Measurements from ENCODE around the gene PHACTR1. TPM values are rescaled to one million over a fixed set of nuclear protein-coding genes. Genes with fewer than 3 reads are reported as not detected.
A peak's percentile ranks its signal among the peaks of the same experiment; 100 is the strongest.

The PHACTR1 gene
- total RNA-seq, 1 experiment from 2014 or later = 2.9 TPM

DNA sequence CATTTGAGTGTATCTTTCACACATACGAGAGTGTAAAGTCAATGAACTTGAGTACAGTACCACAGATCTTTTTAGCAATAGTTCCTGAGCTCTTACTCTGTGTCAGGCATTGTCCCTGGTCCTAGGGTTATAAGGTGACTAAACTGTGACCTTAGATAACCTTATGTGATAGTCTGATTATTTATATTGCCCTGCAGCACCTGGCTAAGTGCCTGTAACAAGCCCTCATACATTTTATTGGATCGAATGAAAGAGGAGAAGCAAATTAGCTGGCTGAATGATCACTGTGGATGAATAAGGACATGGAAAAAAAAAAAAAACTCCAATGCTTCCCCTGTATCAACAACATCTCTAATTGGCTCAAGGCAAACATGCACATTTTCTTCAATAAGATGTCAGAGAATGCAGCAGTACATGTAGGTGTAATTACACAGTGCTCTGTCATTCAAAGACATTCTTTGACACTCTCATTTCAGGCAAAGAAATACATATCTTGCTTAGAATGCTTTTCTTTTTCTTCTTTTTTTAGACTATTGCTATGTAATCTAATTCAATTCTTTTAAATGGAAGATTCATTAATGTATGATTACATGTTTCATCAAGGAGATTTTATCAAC lies 153.4 kb downstream of the PHACTR1 start:
- no peak for DNase-seq (ENCODE audit: low read depth, low spot score)
- in situ Hi-C loops (cut with HindIII; ENCODE audit: low pct_unique_long_range_greater_than_20kb, low sequenced_read_pairs) = no loop called here

DNA sequence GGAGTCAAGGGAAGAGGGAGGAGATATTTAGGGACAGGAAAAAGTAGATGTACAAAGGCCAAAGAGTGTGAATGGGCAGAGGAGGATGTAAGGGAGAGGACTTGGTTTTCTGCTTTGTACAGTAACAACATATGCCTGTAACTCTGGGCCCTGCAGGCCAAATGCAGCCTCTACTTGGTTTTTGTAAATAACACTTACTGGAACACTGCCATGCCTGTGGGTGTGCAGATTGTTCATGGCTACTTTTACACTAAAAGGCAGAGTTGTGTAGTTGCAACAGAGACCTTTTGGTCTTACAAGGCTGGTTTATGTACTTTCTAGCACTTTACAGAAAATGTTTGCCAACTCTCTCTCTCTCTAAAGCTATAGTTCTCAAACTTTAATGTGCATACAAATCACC lies 157.1 kb downstream of the PHACTR1 start:
- no peak for DNase-seq (ENCODE audit: low read depth, low spot score)
- in situ Hi-C loops (cut with HindIII; ENCODE audit: low pct_unique_long_range_greater_than_20kb, low sequenced_read_pairs) = no loop called here

DNA sequence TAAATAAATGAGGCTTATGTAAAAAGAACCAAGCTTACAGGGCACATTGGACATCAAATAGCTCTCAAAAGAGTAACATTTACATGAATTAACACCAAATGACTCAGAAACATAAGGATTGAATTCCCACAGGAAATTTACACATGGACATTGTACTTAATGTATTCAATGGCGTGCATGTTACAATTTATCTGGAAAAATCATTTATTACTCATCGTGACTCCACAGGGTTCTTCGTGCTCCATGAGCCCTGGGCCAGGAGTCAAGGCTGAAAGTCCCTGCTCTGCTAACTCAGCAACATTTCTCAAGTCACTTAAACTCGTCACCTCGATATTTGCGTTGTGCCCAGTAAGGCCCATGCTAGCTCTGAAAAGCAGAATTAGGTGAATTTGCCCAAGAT lies 158.5 kb downstream of the PHACTR1 start:
- in situ Hi-C loops (cut with HindIII; ENCODE audit: low pct_unique_long_range_greater_than_20kb, low sequenced_read_pairs) = no loop called here

DNA sequence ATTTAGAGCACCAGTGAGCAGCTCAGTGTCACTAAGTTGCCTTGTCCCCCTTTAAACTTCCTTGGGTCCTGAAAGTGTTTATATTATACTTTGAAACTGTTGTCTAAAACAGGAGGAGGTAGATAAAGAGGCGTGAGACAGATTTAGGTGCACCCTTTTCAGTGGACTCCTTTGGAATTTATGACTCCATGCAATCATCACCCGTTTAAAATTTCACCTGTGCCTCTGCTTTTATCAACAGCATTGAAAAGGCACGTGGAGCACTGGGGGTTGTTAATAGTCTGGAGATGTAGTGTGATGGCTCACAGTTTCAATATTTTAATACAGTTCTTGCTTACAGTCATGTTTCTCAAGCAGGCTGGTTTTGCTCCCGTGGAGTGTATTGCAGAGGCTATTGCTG lies 162.2 kb downstream of the PHACTR1 start:
- DNase-seq (ENCODE audit: low read depth, low spot score) = no peak
- in situ Hi-C loops (cut with HindIII; ENCODE audit: low pct_unique_long_range_greater_than_20kb, low sequenced_read_pairs) = no loop called here

More for the DNA sequence above, 158.5 kb downstream of the PHACTR1 start:
- DNase-seq (ENCODE audit: low read depth, low spot score) = no peak

DNA sequence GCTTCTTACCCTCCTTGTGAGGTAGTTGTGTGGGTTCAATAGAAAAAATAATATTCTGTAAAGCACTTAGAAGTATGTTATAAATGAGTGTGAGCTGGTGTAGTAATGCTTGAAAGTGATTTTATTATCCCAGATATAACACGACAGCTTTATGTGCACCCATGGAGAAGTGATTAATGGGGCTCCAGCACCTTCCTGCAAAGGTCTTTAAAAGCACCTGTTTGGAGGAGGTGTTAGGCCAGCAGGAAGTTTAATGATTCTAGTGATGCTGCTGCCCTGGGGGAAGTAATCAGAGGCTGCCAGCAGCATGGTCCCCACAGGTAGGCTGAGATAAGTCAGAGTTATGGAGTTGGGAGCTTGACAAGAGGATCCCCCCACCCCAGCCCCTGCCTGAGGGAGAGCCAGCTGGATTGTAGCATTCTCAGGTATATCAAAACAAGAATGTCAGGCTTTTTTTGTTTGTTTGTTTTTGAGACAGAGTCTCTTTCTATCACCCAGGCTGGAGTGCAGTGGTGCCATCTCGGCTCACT lies 166.3 kb downstream of the PHACTR1 start:
- no peak for DNase-seq (ENCODE audit: low read depth, low spot score)
- in situ Hi-C loops (cut with HindIII; ENCODE audit: low pct_unique_long_range_greater_than_20kb, low sequenced_read_pairs) = no loop called here

DNA sequence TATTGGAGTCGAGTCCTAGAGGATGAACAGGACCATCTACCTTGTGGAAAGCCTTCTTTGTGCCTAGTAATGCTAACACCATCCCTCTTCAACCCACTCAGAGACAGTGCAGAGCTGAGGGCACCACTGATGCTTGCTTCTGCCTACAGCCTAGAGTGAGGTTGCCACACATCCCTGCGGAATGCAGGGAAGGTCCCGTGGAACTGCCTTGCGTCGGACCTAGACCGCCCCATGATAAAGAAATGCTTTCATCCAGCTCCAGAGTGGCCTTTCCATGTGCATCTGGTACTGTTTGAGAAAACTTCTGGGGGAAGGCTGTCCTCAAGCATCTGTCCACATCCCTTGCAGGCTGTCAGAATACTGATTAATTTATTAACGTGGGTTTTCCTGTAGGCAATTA lies 168.4 kb downstream of the PHACTR1 start:
- in situ Hi-C loops (cut with HindIII; ENCODE audit: low pct_unique_long_range_greater_than_20kb, low sequenced_read_pairs) = no loop called here

DNA sequence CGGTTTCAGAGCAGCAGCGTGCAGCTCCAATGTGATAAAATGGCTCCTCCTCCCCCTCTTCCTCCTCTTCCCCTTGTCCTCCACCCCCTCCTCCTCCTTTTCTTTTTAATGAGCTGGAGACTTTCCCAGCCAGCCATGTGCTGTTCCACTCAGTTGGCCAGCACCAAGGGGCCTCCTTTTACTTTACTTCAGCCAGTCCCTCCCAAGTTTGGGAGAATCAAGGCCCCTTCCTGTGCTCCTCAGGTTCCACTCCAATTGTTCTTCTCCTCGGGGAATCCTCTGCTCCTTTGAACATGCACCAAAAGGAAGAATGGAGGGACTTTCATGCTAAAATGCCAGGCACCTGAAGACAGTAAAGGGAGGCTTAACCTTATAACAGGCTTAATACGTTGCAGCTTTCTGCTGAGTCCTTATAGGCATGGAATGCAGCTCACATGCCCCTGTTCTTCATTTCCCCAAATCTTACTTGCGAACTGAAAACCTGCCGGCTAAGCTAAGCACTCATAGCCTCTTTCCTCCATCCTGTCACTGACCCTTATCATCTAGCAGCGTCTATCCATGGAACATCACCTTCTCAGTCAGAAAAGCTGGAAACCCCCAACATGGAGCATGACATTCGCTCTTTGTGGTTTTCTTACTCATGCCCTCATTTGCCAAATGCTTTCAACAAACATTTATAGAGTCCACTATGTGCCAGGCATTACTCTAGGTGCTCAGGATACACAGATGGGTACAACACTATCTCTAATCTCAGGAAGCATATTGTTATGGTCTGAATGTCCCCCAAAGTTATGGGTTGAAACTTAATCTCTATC lies 170.6 kb downstream of the PHACTR1 start:
- in situ Hi-C loops (cut with HindIII; ENCODE audit: low pct_unique_long_range_greater_than_20kb, low sequenced_read_pairs) = no loop called here
- DNase-seq (ENCODE audit: low read depth, low spot score) = no peak

More for the DNA sequence above, 168.4 kb downstream of the PHACTR1 start:
- DNase-seq (ENCODE audit: low read depth, low spot score) = peak; percentile 51

DNA sequence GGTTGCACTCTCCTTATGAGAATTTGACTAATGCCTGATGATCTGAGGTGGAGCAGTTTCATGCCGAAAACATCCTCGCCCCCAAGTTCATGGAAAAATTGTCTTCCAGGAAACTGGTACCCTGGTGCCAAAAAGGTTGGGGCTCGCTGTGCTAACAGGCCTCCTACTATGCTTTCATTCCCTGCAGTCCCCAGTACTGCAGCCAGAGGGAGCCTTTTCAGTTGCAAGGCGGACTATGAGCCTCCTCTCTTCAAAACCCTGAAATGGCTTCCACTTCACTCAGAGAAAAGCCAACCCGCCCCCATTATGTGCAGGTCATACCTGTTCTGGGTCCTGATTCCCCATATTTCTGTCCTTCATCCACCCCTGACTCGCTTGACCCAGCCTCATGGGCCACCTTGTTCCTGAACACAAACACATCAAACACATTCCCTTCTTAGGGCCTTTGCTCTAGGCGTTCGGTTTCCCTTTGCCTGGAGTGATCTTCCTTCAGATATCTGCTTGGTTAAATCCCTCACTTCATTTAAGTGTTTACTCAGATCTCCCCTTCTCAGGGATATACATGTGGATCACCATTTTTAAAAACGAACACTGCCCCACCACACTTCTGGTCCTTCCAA lies 173.7 kb downstream of the PHACTR1 start:
- in situ Hi-C loops (cut with HindIII; ENCODE audit: low pct_unique_long_range_greater_than_20kb, low sequenced_read_pairs) = no loop called here
- peak; percentile 68 for DNase-seq (ENCODE audit: low read depth, low spot score)

DNA sequence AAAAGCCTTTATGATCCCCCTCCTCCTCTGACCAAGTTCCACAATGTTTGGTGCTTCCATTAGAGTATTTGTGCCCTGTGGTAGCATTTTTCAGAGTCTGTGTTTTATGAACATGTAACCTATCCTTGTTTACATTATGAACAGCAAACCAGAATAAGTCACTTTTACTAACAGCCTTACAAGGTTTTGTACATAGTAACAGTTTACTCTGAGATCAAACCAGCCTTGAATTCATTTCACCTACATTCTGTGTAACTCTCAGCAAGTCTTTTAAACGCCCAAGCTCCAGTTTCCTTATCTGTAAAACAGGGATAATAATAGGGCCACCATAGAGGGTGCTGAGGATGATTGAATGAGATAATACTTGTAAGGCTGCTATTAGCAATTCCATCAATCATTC lies 175.0 kb downstream of the PHACTR1 start:
- in situ Hi-C loops (cut with HindIII; ENCODE audit: low pct_unique_long_range_greater_than_20kb, low sequenced_read_pairs) = no loop called here
- DNase-seq (ENCODE audit: low read depth, low spot score) = no peak

DNA sequence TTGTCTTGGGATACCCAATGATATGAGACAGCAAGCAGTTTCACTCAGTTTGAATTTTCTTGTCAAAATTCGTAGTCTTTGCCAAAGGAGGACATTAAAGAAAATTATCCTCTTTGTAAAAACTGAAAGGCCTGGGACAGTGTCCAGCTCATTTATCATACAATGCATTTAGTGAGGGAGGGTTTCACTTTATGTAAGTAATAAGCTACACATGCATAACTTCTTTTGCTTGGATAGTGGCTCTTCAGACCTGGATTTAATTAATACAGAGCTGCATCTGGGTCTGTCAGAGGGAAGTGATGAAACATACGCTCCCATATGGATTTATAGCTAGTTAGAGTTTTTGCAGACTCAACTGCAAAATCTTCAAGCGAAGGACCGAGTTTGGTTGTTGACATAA lies 175.6 kb downstream of the PHACTR1 start:
- in situ Hi-C loops (cut with HindIII; ENCODE audit: low pct_unique_long_range_greater_than_20kb, low sequenced_read_pairs) = no loop called here
- no peak for DNase-seq (ENCODE audit: low read depth, low spot score)

DNA sequence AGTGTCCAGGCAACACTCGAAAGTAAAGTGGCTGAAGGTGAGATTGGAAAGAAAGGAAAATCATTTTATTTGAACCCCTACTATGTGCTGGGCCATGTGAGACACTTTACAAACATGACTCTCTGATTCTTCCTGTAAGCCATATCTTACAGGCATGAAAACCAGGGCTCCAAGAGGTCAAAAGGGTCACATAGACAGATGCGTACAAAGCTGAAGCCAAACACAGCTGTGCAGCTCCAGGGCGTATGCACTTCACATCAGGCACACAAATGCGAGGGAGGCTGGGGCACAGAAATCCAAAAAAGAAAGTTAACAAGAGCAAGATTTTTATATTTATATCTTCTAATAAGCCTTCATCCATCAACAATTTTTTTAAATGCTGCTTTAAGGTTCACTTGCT lies 176.5 kb downstream of the PHACTR1 start:
- DNase-seq (ENCODE audit: low read depth, low spot score) = no peak
- in situ Hi-C loops (cut with HindIII; ENCODE audit: low pct_unique_long_range_greater_than_20kb, low sequenced_read_pairs) = no loop called here

DNA sequence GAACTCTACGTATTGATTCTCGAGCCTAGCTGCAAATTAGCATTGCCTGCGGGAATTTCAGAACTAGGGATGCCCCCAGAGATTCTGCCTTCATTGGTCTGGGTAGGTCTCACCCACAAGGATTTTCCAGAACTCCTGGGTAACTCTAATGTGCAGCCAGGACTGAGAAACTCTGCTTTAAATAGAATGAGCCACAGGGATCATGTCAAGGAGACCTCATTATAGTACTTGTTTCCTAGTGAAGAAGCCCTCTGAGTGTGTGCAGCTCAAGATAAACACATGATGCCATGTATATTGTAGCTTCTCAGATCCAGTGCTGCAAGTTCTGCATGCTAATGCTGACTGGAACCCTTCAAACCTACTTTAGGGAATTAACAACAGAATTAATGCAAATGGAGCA lies 179.2 kb downstream of the PHACTR1 start:
- in situ Hi-C loops (cut with HindIII; ENCODE audit: low pct_unique_long_range_greater_than_20kb, low sequenced_read_pairs) = no loop called here

DNA sequence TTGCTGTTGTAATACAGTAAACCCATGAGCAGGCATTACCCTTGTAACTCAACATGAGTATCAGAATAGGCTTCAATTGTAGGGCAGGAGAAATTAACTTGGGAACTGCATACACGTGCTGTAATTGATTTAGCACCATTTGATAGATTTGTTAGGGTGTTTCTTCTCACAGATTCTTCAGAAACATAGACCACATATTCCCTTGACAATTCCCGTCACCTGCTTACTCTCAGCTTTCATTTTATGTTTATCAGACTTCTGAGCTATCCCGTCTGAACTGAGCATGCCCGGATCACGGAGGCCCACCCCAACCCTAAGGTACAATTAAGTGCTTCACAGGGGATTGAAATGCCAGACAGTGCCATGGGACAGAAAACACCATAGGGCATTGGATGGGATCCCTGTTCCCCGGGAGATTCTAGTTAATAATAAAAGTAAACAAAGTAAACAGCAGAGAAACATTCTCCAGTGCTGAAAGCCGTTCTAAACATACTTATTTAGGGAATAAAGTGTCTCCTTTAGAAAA lies 179.7 kb downstream of the PHACTR1 start:
- no peak for DNase-seq (ENCODE audit: low read depth, low spot score)
- in situ Hi-C loops (cut with HindIII; ENCODE audit: low pct_unique_long_range_greater_than_20kb, low sequenced_read_pairs) = no loop called here

More for the DNA sequence above, 179.2 kb downstream of the PHACTR1 start:
- no peak for DNase-seq (ENCODE audit: low read depth, low spot score)

DNA sequence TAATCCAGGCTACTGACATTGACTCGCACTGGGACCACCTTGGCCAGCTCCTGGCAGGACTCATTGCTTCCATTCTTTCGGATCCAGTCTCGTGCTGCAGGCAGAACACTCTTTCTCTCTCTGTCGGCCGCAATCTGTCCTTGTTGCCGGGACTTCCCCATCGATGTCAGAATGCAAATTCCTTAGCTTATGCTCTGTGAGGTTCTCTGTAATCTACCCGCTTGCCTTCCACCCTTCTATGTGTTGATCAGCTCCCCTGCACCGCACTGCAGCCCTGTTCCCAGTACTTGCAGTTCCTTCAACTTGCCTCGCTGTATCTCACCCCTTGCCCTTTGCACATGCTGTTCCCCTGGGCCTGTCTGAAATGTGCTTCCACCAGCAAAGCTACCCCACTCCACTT lies 182.0 kb downstream of the PHACTR1 start:
- in situ Hi-C loops (cut with HindIII; ENCODE audit: low pct_unique_long_range_greater_than_20kb, low sequenced_read_pairs) = no loop called here
- no peak for DNase-seq (ENCODE audit: low read depth, low spot score)

DNA sequence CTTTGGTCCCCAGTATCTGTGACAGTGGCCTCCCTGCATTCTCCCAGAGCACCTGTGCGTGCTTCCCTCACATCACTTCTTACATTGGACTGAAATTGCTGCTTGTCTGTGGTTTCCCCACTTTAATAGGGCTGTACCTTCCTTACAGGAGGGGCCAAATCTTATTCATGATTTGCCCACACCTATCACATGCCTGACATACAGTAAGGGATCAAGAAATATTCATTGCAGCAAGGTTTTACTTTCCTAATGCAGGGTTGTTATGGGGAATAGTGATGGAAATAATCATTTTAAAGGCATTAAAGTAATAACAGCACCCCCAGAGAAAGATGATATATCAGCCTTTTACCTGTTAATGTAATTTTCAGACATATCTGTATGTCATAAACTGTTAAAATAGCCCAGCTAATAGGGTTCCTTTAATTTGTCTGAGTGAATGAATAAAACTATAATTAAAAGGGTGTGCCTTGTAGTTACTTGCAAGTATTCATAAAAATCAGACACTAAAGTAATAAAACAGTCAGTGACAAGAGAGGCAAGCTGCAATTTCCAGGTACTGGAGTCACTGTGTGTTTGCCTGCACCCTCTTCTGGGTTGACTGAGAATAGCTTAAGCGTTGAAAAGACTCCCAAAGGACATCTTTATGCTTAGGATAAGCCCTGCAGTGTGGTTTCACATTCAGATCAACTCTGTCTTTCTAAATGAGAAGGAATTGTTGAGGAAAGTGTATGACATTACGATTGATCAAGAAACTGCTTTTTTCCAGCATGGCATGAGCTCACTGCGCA lies 182.7 kb downstream of the PHACTR1 start:
- peak; percentile 20 for DNase-seq (ENCODE audit: low read depth, low spot score)
- in situ Hi-C loops (cut with HindIII; ENCODE audit: low pct_unique_long_range_greater_than_20kb, low sequenced_read_pairs) = no loop called here

DNA sequence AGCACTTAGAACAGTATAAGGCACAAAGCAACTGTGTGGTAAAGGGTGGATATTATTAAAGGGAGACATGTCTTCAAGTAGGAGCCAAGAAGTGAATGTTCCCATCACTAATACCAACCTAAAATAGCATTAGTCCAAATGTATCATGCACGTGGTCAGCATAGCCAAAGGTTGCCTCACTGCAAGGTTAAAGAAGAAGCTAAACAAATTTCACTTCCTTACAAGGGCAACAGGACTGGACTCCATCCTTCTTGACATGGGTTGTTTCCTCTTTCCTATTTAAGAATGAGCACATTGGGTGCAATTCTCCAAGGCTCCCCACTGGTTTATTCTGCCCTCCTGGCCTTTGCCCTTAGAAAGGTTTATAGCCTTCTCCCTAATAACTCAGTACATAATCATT lies 186.7 kb downstream of the PHACTR1 start:
- in situ Hi-C loops (cut with HindIII; ENCODE audit: low pct_unique_long_range_greater_than_20kb, low sequenced_read_pairs) = no loop called here
- DNase-seq (ENCODE audit: low read depth, low spot score) = no peak

DNA sequence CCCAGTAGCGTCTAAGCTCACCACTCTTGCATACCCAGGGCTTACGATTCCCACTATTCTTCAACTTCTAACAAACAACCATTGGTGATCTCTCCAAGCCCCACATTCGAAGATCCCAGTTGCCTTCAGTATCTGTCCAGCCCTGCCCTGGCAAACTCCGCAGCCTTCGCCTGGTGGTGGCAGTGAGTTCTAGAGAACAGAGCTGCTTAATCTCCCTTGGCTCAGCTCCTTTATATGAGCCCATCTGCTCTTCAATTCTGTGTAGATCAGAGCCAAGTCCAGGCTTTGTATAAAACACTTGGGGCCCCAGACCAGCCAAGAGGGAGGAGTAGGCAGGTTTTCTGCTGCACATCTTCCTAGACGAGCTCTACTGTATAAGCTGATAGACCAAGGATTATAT lies 193.3 kb downstream of the PHACTR1 start:
- no peak for DNase-seq (ENCODE audit: low read depth, low spot score)
- in situ Hi-C loops (cut with HindIII; ENCODE audit: low pct_unique_long_range_greater_than_20kb, low sequenced_read_pairs) = no loop called here

DNA sequence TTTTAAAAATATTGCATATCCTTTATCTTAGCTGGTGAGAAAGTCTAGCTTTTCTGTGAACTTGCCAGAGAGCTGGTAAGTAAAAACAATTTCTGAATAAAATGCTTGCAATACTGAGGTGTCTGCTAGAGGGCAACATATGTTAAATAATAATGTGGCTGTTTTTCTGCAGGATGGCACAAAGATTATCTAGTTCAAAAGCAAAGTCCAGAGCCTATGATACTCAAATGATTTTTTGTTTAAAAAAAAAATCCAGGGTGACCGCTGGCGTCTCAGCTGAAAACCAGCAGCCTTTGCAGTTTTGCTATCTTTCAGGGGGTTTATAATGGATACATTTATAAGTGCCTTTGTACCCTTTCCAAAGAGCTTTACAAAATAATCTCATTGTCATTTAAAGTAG lies 194.9 kb downstream of the PHACTR1 start:
- in situ Hi-C loops (cut with HindIII; ENCODE audit: low pct_unique_long_range_greater_than_20kb, low sequenced_read_pairs) = no loop called here
- DNase-seq (ENCODE audit: low read depth, low spot score) = peak; percentile 71

Measured in SK-MEL-5 (cell line).